BE2C (cell line): ENCODE measurements around the gene BRICD5.

ENCODE experiments used
- DNase-seq: peaks from one replicate; pipeline ENCODE4 v3.0.0-alpha.2; 2020
- H3K27me3 ChIP-seq: fragments of 250-450 bp; sonication (Bioruptor Pico); 2 replicates; pipeline ENCODE4 v1.5.1; 2020; ENCODE audit warnings: mild to moderate bottlenecking
- H3K36me3 ChIP-seq: fragments of 250-450 bp; sonication (Bioruptor Pico); 2 replicates; pipeline ENCODE4 v1.5.1; 2020; ENCODE audit warnings: mild to moderate bottlenecking
- H3K4me1 ChIP-seq: fragments of 250-450 bp; sonication (Bioruptor Pico); 2 replicates; pipeline ENCODE4 v1.5.1; 2020
- H3K4me3 ChIP-seq: 2 replicates; pipeline ENCODE4 v1.5.1; 2011; ENCODE audit warnings: low read depth, low read length
- H3K9me3 ChIP-seq: fragments of 250-450 bp; sonication (Bioruptor Pico); 2 replicates; pipeline ENCODE4 v1.5.1; 2020
- TF ChIP-seq, protein P1 (sequence below): IDR thresholded peaks from 2 replicates; pipeline ENCODE4 v1.5.1; 2012; ENCODE audit warnings: mild to moderate bottlenecking, low read depth, low read length

The BRICD5 gene

DNA sequence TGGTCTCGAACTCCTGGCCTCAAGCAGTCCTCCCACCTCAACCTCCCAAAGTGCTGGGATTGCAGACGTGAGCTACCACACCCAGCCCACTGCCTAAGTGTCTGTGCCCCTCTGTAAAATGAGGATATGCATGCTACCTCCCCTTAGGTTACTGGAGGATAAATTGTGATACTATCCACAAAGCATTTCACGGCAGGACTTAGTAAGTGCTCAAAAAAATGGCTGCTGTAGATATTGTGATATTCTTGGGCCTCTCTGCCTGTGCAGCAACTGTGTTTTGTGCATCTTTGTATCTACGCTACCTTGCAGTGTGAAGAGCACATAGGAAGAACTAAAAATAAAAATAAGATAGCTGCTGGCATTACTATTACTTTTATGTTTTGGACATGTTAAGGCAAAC, 12.4 kb downstream of the BRICD5 start:
- TF ChIP-seq, protein P1, sequence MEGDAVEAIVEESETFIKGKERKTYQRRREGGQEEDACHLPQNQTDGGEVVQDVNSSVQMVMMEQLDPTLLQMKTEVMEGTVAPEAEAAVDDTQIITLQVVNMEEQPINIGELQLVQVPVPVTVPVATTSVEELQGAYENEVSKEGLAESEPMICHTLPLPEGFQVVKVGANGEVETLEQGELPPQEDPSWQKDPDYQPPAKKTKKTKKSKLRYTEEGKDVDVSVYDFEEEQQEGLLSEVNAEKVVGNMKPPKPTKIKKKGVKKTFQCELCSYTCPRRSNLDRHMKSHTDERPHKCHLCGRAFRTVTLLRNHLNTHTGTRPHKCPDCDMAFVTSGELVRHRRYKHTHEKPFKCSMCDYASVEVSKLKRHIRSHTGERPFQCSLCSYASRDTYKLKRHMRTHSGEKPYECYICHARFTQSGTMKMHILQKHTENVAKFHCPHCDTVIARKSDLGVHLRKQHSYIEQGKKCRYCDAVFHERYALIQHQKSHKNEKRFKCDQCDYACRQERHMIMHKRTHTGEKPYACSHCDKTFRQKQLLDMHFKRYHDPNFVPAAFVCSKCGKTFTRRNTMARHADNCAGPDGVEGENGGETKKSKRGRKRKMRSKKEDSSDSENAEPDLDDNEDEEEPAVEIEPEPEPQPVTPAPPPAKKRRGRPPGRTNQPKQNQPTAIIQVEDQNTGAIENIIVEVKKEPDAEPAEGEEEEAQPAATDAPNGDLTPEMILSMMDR, result no peak
- no peak for DNase-seq
- Histone ChIP-seq H3K27me3 (no peaks in the 10 kb centered on the region), H3K9me3 (no peaks in the 10 kb centered on the region), H3K4me1 (peaks cover 17% of the 10 kb centered on the region), H3K4me3 (no peak overlapping the region), H3K36me3 (no peaks in the 10 kb centered on the region)

GRCh38 chr16:2197765-2198164, 12.9 kb downstream of the BRICD5 start:
- H3K4me3 ChIP-seq, result no peak overlapping the region
- H3K9me3 ChIP-seq, result no peaks in the 10 kb centered on the region
- H3K27me3 ChIP-seq, result no peaks in the 10 kb centered on the region
- H3K4me1 ChIP-seq, result peaks cover 17% of the 10 kb centered on the region
- TF ChIP-seq, protein P1, result no peak
- no peaks in the 10 kb centered on the region for H3K36me3 ChIP-seq
- DNase-seq, result no peak

DNA sequence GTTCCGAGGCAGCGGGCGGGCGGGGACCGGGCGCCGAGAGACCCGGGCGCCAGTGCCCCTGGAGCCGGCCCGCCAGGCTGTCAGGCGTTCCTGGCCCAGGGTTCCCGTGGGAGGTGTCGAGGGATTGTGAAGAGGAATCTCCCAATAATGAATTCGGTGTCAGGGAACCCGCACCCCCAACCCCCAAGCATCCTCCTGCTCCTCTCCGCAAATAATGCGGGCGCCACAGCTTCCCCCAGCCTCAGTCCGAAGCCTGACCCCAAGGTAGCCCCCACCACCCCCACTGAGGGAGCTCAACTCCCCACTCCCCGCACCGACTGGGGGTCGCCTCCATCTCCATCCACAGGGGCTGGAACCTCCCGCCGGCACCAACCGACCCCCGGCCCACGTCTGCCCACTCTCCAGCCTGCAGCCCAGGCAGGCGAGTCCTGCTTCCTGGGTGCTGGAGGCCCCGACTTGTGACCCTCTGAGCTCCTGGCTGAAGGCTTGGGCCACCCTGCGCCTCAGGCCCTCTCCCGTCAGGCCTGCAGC, 13.6 kb downstream of the BRICD5 start:
- no peaks in the 10 kb centered on the region for H3K9me3 ChIP-seq
- no peak overlapping the region; the same call in 1 of the 2 replicates for H3K4me3 ChIP-seq
- no peak for DNase-seq
- TF ChIP-seq, protein P1, result no peak
- H3K4me1 ChIP-seq, result peaks cover 17% of the 10 kb centered on the region
- no peaks in the 10 kb centered on the region for H3K36me3 ChIP-seq
- H3K27me3 ChIP-seq, result no peaks in the 10 kb centered on the region

DNA sequence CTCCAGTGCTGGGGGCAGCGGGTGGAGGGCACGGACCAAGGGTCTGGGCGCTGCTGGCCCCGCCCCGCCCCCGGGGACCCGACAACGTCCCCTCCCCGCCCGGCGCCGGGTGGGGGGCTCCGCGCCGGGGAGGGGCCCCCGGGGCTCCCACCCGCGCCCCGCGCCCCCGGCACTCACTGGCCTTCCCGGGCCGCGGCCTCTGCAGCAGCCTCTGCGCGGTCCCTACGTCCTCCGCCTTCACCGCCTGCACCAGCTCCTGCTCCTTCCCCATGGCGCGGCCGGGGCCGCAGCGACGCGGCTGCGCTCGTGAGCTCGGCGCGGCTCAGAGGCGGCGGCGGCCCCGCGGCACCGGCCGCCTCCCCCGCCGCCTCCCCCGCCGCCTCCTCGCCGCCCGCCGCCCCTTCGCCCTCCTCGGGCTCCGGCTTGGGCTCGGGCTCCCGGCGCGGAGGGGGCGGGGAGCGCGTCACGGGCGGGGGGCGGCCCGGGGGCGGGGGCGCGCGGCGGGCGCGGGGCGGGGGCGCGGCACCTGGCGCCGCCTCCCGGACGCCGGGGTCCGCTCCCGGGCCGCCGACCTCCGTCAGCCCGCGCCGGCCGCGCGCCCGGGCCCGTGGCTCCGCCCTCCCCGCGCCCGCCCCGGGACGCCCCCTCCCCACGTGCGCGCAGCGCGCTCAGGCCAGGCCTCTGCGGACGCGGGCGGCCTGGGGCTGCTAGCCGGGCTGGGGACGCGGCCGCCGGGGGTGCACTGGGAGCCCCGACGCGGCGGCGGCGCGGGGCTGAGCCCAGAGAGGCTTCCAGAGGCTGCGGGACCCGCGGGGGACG, 14.3 kb downstream of the BRICD5 start, which contains the start of gene CASKIN1:
Gene CASKIN1 (minus strand): TSS at position 444 of the 819 bp plus-strand sequence. CDS start 173 bp downstream, at position 271.
- peak; percentile 55 for DNase-seq
- Histone ChIP-seq H3K4me3 (peak within 1 kb of the TSS; percentile 62), H3K9me3 (no peaks in the 10 kb centered on the region), H3K36me3 (no peaks in the 10 kb centered on the region), H3K27me3 (no peaks in the 10 kb centered on the region), H3K4me1 (peaks cover 17% of the 10 kb centered on the region)
- TF ChIP-seq, protein P1, result no peak

- TF ChIP-seq, protein P1, result no peak
- peak overlapping the region; percentile 62 for H3K4me3 ChIP-seq
- H3K4me1 ChIP-seq, result peaks cover 17% of the 10 kb centered on the region
- no peaks in the 10 kb centered on the region for H3K36me3 ChIP-seq
- DNase-seq, result peak; percentile 56
- no peaks in the 10 kb centered on the region for H3K27me3 ChIP-seq
- no peaks in the 10 kb centered on the region for H3K9me3 ChIP-seq
These were observed 15.1 kb downstream of the BRICD5 start for GRCh38 chr16:2195322-2196161.
